GM10266 (cell line): ENCODE measurements around the gene ATP2C1.

Experiments
- DNase-seq: peaks from one replicate; pipeline ENCODE4 v3.0.0; 2012; ENCODE audit errors: extremely low spot score
- CTCF ChIP-seq: IDR thresholded peaks from 2 replicates; pipeline ENCODE4 v1.5.1; 2012; ENCODE audit warnings: mild to moderate bottlenecking, low read depth; ENCODE audit not compliant: control insufficient read depth, insufficient read depth; ENCODE audit errors: missing control alignments

ATP2C1 gene

GRCh38 chr3:130895690-130896488 lies 2.0 kb downstream of the ATP2C1 start:
- TF ChIP-seq CTCF = no peak
- no peak for DNase-seq

- TF ChIP-seq CTCF = no peak
- DNase-seq = no peak
Measured at GRCh38 chr3:130897316-130897715, 3.4 kb downstream of the ATP2C1 start.

GRCh38 chr3:130900959-130901358 lies 7.1 kb downstream of the ATP2C1 start:
- DNase-seq = no peak
- TF ChIP-seq CTCF = no peak

GRCh38 chr3:130901463-130902204 lies 7.8 kb downstream of the ATP2C1 start:
- no peak for DNase-seq
- no peak for TF ChIP-seq CTCF

- no peak for TF ChIP-seq CTCF
- no peak for DNase-seq
Measured at GRCh38 chr3:130903412-130903908, 9.6 kb downstream of the ATP2C1 start.

- no peak for TF ChIP-seq CTCF
- DNase-seq = no peak
Measured at GRCh38 chr3:130904491-130904890, 10.6 kb downstream of the ATP2C1 start.

GRCh38 chr3:130905551-130905950 lies 11.7 kb downstream of the ATP2C1 start:
- TF ChIP-seq CTCF = no peak
- no peak for DNase-seq
